GM23338 (cell line): ENCODE results near the gene TENT5C. TPM values are rescaled to one million over a fixed set of nuclear protein-coding genes. Genes with fewer than 3 reads are reported as not detected.

Experiments used
- ATAC-seq: fragments of 200-7000 bp; cut with Tn5 transposase; 3 replicates; pipeline ENCODE4 v1.9.1; 2020
- DNase-seq: peaks from one replicate; pipeline ENCODE4 v3.0.0-alpha.2; 2015; ENCODE audit warnings: low spot score
- H2AFZ ChIP-seq: fragments of 200-600 bp; sonication (generic); 2 replicates; pipeline ENCODE4 v1.8.0; 2016; ENCODE audit warnings: antibody characterized with exemption, mild to moderate bottlenecking, moderate library complexity
- H3F3A ChIP-seq: fragments of 200-600 bp; sonication (generic); replicated peaks from 2 replicates; pipeline ENCODE4 v1.8.0; 2017; ENCODE audit warnings: antibody characterized with exemption, mixed run types, low read depth
- H3K27ac ChIP-seq: fragments of 200-600 bp; sonication (generic); 2 replicates; pipeline ENCODE4 v1.6.1; 2016; ENCODE audit warnings: low read depth
- H3K27me3 ChIP-seq: fragments of 200-600 bp; sonication (generic); 2 replicates; pipeline ENCODE4 v1.8.0; 2016; ENCODE audit warnings: mild to moderate bottlenecking, mixed run types, moderate library complexity; ENCODE audit not compliant: insufficient read depth
- H3K36me3 ChIP-seq: fragments of 200-600 bp; sonication (generic); 2 replicates; pipeline ENCODE4 v1.8.0; 2016; ENCODE audit warnings: mild to moderate bottlenecking; ENCODE audit not compliant: insufficient read depth
- H3K4me1 ChIP-seq: fragments of 200-600 bp; sonication (generic); 2 replicates; pipeline ENCODE4 v1.8.0; 2016; ENCODE audit warnings: mild to moderate bottlenecking, moderate library complexity; ENCODE audit not compliant: insufficient read depth
- H3K4me2 ChIP-seq: fragments of 200-600 bp; sonication (generic); 2 replicates; pipeline ENCODE4 v1.7.1; 2017; ENCODE audit warnings: mixed run types
- H3K4me3 ChIP-seq: fragments of 200-600 bp; sonication (generic); 2 replicates; pipeline ENCODE4 v1.6.1; 2016; ENCODE audit warnings: mixed run types
- H3K79me2 ChIP-seq: fragments of 200-600 bp; sonication (generic); replicated peaks from 2 replicates; pipeline ENCODE4 v1.8.0; 2017; ENCODE audit warnings: mild to moderate bottlenecking; ENCODE audit not compliant: insufficient read depth
- H3K9me2 ChIP-seq: fragments of 200-600 bp; sonication (generic); 2 replicates; pipeline ENCODE4 v1.8.0; 2017; ENCODE audit not compliant: insufficient read depth
- H4K20me1 ChIP-seq: fragments of 200-600 bp; sonication (generic); replicated peaks from 2 replicates; pipeline ENCODE4 v1.8.0; 2017; ENCODE audit warnings: mild to moderate bottlenecking; ENCODE audit not compliant: insufficient read depth
- H3K27ac Mint-ChIP-seq: 2 replicates; pipeline ENCODE4 v1.8.0; 2020; ENCODE audit warnings: inconsistent platforms, mild to moderate bottlenecking, moderate library complexity, mixed read lengths
- H3K27me3 Mint-ChIP-seq: 3 replicates; pipeline ENCODE4 v1.8.0; 2022; ENCODE audit warnings: low read depth, mild to moderate bottlenecking, moderate library complexity, mixed read lengths, inconsistent platforms; ENCODE audit not compliant: insufficient read depth, poor library complexity
- H3K36me3 Mint-ChIP-seq: 3 replicates; pipeline ENCODE4 v1.8.0; 2021; ENCODE audit warnings: low read depth, mild to moderate bottlenecking, inconsistent platforms, moderate library complexity, mixed read lengths
- H3K4me1 Mint-ChIP-seq: 3 replicates; pipeline ENCODE4 v1.8.0; 2020; ENCODE audit warnings: mild to moderate bottlenecking, inconsistent platforms, mixed read lengths
- H3K4me3 Mint-ChIP-seq: 3 replicates; pipeline ENCODE4 v1.8.0; 2021; ENCODE audit warnings: moderate library complexity, mild to moderate bottlenecking, inconsistent platforms, mixed read lengths
- H3K9me3 Mint-ChIP-seq: 3 replicates; pipeline ENCODE4 v1.8.0; 2020; ENCODE audit warnings: moderate library complexity, mild to moderate bottlenecking, inconsistent platforms, mixed read lengths
- CREB1 ChIP-seq: fragments of 250-450 bp; sonication (Bioruptor Pico); IDR thresholded peaks from 2 replicates; pipeline ENCODE4 v1.5.0; 2020; ENCODE audit warnings: low read depth, mild to moderate bottlenecking, moderate library complexity
- EZH2 ChIP-seq: fragments of 200-600 bp; sonication (generic); IDR thresholded peaks from one replicate; pipeline ENCODE4 v1.8.0; 2017; ENCODE audit warnings: antibody characterized with exemption, mild to moderate bottlenecking, low read depth; ENCODE audit not compliant: unreplicated experiment
- EZH2phosphoT487 ChIP-seq: fragments of 200-600 bp; sonication (generic); IDR thresholded peaks from one replicate; pipeline ENCODE4 v1.8.1; 2018; ENCODE audit warnings: antibody characterized with exemption; ENCODE audit not compliant: unreplicated experiment
- polyA plus RNA-seq: library from polyadenylated mRNA; unstranded; fragments of >200 nt; fragmentation: Nextera tagmentation; extraction: Ambion mirVana; gene quantifications from 2 replicates; pipeline ENCODE4 v1.2.1, GENCODE V29; 2016
- total RNA-seq: library from RNA; depleted of rRNA; stranded (reverse); fragments of >200 nt; shearing (Covaris generic); gene quantifications from 2 replicates; pipeline ENCODE4 v1.2.3, GENCODE V29; 2014
- TF ChIP-seq, protein P1 (sequence below): fragments of 250-450 bp; sonication (Bioruptor Pico); IDR thresholded peaks from 2 replicates; pipeline ENCODE4 v1.5.0; 2020; ENCODE audit warnings: mild to moderate bottlenecking, moderate library complexity

The TENT5C gene
- total and polyA plus RNA-seq, 2 experiments from 2014 or later: 0.23 to 0.80 TPM

DNA sequence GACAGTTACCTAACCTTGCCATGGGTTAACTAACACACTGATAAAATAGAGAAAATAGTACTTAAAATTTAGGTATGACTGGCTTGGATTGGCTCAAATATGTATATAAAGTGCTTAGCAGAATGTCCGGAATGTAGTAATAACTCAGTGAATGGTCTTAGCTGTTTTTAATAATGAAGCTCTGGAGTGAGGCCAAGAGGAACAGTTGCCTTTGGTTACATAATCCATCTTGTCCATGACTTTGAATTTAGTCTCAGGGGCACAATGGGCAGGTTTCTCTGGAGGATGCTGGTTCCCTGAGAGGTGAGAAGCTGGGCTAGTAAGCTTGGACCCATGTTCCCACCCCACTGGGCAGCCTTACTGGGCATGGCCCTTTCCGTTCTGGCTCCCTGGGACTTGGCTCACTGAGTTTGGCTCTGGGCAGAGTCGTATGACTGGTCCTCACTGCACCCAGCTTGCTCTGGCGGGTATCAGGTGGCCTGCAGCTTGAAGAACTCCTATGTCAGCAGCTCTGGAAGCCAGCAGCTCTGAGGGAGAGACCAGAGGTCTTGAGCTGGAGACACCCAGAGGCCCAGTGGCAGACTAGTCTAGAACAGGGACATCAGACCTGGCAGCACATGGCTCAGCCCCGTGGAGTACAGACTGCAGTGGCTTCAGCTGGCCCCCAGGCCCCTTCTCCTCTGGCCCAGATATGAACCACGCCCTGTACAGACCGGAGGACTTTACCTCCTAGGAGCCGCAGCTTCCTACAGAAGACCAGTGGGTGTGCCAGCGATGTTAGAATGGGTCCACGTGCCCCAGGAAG lies 40.4 kb downstream of the TENT5C start:
- H2AFZ ChIP-seq: no peak overlapping the region
- no peak for ATAC-seq

More for the DNA sequence above, 40.4 kb downstream of the TENT5C start:
- H3K27ac ChIP-seq: no peak overlapping the region
- no peak overlapping the region for H3K27ac Mint-ChIP-seq
- H3K27me3 Mint-ChIP-seq: no peaks in the 10 kb centered on the region
- no peak overlapping the region for H3K4me2 ChIP-seq
- H3K36me3 Mint-ChIP-seq: no peaks in the 10 kb centered on the region
- no peak for TF ChIP-seq EZH2phosphoT487
- no peak for TF ChIP-seq CREB1 (CRISPR knock-in tag)
- TF ChIP-seq, protein P1, sequence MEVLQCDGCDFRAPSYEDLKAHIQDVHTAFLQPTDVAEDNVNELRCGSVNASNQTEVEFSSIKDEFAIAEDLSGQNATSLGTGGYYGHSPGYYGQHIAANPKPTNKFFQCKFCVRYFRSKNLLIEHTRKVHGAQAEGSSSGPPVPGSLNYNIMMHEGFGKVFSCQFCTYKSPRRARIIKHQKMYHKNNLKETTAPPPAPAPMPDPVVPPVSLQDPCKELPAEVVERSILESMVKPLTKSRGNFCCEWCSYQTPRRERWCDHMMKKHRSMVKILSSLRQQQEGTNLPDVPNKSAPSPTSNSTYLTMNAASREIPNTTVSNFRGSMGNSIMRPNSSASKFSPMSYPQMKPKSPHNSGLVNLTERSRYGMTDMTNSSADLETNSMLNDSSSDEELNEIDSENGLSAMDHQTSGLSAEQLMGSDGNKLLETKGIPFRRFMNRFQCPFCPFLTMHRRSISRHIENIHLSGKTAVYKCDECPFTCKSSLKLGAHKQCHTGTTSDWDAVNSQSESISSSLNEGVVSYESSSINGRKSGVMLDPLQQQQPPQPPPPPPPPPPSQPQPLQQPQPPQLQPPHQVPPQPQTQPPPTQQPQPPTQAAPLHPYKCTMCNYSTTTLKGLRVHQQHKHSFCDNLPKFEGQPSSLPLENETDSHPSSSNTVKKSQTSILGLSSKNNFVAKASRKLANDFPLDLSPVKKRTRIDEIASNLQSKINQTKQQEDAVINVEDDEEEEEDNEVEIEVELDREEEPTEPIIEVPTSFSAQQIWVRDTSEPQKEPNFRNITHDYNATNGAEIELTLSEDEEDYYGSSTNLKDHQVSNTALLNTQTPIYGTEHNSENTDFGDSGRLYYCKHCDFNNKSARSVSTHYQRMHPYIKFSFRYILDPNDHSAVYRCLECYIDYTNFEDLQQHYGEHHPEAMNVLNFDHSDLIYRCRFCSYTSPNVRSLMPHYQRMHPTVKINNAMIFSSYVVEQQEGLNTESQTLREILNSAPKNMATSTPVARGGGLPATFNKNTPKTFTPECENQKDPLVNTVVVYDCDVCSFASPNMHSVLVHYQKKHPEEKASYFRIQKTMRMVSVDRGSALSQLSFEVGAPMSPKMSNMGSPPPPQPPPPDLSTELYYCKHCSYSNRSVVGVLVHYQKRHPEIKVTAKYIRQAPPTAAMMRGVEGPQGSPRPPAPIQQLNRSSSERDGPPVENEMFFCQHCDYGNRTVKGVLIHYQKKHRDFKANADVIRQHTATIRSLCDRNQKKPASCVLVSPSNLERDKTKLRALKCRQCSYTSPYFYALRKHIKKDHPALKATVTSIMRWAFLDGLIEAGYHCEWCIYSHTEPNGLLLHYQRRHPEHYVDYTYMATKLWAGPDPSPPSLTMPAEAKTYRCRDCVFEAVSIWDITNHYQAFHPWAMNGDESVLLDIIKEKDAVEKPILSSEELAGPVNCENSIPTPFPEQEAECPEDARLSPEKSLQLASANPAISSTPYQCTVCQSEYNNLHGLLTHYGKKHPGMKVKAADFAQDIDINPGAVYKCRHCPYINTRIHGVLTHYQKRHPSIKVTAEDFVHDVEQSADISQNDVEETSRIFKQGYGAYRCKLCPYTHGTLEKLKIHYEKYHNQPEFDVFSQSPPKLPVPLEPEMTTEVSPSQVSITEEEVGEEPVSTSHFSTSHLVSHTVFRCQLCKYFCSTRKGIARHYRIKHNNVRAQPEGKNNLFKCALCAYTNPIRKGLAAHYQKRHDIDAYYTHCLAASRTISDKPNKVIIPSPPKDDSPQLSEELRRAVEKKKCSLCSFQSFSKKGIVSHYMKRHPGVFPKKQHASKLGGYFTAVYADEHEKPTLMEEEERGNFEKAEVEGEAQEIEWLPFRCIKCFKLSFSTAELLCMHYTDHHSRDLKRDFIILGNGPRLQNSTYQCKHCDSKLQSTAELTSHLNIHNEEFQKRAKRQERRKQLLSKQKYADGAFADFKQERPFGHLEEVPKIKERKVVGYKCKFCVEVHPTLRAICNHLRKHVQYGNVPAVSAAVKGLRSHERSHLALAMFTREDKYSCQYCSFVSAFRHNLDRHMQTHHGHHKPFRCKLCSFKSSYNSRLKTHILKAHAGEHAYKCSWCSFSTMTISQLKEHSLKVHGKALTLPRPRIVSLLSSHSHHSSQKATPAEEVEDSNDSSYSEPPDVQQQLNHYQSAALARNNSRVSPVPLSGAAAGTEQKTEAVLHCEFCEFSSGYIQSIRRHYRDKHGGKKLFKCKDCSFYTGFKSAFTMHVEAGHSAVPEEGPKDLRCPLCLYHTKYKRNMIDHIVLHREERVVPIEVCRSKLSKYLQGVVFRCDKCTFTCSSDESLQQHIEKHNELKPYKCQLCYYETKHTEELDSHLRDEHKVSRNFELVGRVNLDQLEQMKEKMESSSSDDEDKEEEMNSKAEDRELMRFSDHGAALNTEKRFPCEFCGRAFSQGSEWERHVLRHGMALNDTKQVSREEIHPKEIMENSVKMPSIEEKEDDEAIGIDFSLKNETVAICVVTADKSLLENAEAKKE: no peak
- TF ChIP-seq EZH2: no peak
- H3F3A ChIP-seq: no peaks in the 10 kb centered on the region
- H3K36me3 ChIP-seq: no peaks in the 10 kb centered on the region
- peaks cover 3% of the 10 kb centered on the region; the same call in 1 of the 2 replicates for H3K4me1 ChIP-seq
- no peak overlapping the region for H3K4me3 ChIP-seq
- no peak overlapping the region for H3K4me3 Mint-ChIP-seq
- H3K9me3 Mint-ChIP-seq: peaks cover under 1% of the 10 kb centered on the region; the same call in 1 of the 3 replicates
- H3K9me2 ChIP-seq: peaks cover 16% of the 10 kb centered on the region
- DNase-seq: no peak
- no peaks in the 10 kb centered on the region for H3K27me3 ChIP-seq
- H4K20me1 ChIP-seq: no peaks in the 10 kb centered on the region
- no peaks in the 10 kb centered on the region for H3K79me2 ChIP-seq
- peaks cover 12% of the 10 kb centered on the region for H3K4me1 Mint-ChIP-seq
